PC-9 (cell line): ENCODE measurements around the gene RABL3. TPM values are rescaled to one million over a fixed set of nuclear protein-coding genes. Genes with fewer than 3 reads are reported as not detected.

ENCODE experiments used
- BruUV-seq: library from RNA; stranded (reverse); fragments of 400-500 nt; replicated peaks from 2 replicates; lab custom pipeline; 2021; lab: Mats Ljungman, UMichigan
- CTCF ChIA-PET: fragments of 300-600 bp; sonication (Branson Sonifier 250); formaldehyde crosslinking; loops from one replicate; lab custom pipeline; 2022; ENCODE audit warnings: antibody characterized with exemption; lab: Charles Lee
- POLR2A ChIA-PET: fragments of 300-600 bp; sonication (Branson Sonifier 250); formaldehyde crosslinking; loops from one replicate; lab custom pipeline; 2022; ENCODE audit warnings: antibody characterized with exemption; ENCODE audit not compliant: unreplicated experiment; lab: Charles Lee
- DNase-seq, 2 experiments: peaks; one replicate each; pipeline versions ENCODE4 v3.0.0 to v3.0.0-alpha.2; 2015 to 2022; ENCODE audit warnings: mixed read lengths in 1 of 2
- H2AFZ ChIP-seq: fragments of 200-600 bp; sonication (generic); 2 replicates; pipeline ENCODE4 v1.8.1; 2017; ENCODE audit warnings: antibody characterized with exemption
- H3F3A ChIP-seq: fragments of 200-600 bp; sonication (generic); 2 replicates; pipeline ENCODE4 v1.8.1; 2017; ENCODE audit warnings: antibody characterized with exemption, mild to moderate bottlenecking, low read depth; ENCODE audit not compliant: insufficient read depth
- H3K27ac ChIP-seq: fragments of 200-600 bp; sonication (generic); 2 replicates; pipeline ENCODE4 v1.6.1; 2016; ENCODE audit warnings: mixed run types
- H3K27me3 ChIP-seq: fragments of 200-600 bp; sonication (generic); 2 replicates; pipeline ENCODE4 v1.6.1; 2016; ENCODE audit warnings: low read depth, mixed run types; ENCODE audit not compliant: insufficient read depth
- H3K36me3 ChIP-seq: fragments of 200-600 bp; sonication (generic); 2 replicates; pipeline ENCODE4 v1.6.1; 2016; ENCODE audit warnings: low read depth, mixed run types
- H3K4me1 ChIP-seq: fragments of 200-600 bp; sonication (generic); replicated peaks from 2 replicates; pipeline ENCODE4 v1.6.1; 2016; ENCODE audit warnings: mixed run types; ENCODE audit not compliant: insufficient read depth
- H3K4me2 ChIP-seq: fragments of 200-600 bp; sonication (generic); 2 replicates; pipeline ENCODE4 v1.6.1; 2017; ENCODE audit warnings: mixed run types
- H3K4me3 ChIP-seq: fragments of 200-600 bp; sonication (generic); 2 replicates; pipeline ENCODE4 v1.6.1; 2016; ENCODE audit warnings: mixed run types
- H3K79me2 ChIP-seq: fragments of 200-600 bp; sonication (generic); 2 replicates; pipeline ENCODE4 v1.6.1; 2017; ENCODE audit warnings: low read depth, mixed run types
- H3K9me2 ChIP-seq: fragments of 200-600 bp; sonication (generic); 2 replicates; pipeline ENCODE4 v1.8.1; 2017; ENCODE audit warnings: mild to moderate bottlenecking; ENCODE audit not compliant: insufficient read depth
- H3K9me3 ChIP-seq: fragments of 200-600 bp; sonication (generic); 2 replicates; pipeline ENCODE4 v1.8.1; 2016; ENCODE audit warnings: low read depth; ENCODE audit not compliant: insufficient read depth
- H4K20me1 ChIP-seq: fragments of 200-600 bp; sonication (generic); 2 replicates; pipeline ENCODE4 v1.8.1; 2017; ENCODE audit not compliant: insufficient read depth
- CTCF ChIP-seq: fragments of 200-600 bp; sonication (generic); conservative IDR thresholded peaks from 2 replicates; pipeline ENCODE4 v1.6.1; 2017; ENCODE audit warnings: mixed run types, antibody characterized with exemption, mild to moderate bottlenecking, moderate library complexity
- EZH2 ChIP-seq: fragments of 200-600 bp; sonication (generic); IDR thresholded peaks from 2 replicates; pipeline ENCODE4 v1.8.0; 2017; ENCODE audit warnings: antibody characterized with exemption, low read depth
- intact Hi-C: fragments of 100-400 bp; cut with micrococcal nuclease; formaldehyde crosslinking; loops from one replicate; pipeline ENCODE4 v1.10.0; 2022; ENCODE audit not compliant: unreplicated experiment
- total RNA-seq: library from RNA; stranded (reverse); gene quantifications from 2 replicates; pipeline ENCODE4 v1.2.3, GENCODE V29; 2021

The RABL3 gene
- total RNA-seq, 1 experiment from 2014 or later, result 29.8 TPM

- no peaks in the 10 kb centered on the region for H4K20me1 ChIP-seq
- no peaks in the 10 kb centered on the region for H3K79me2 ChIP-seq
- H2AFZ ChIP-seq, result no peak overlapping the region
- no peaks in the 10 kb centered on the region for H3F3A ChIP-seq
- TF ChIP-seq EZH2 (no peak), CTCF (no peak)
- POLR2A ChIA-PET, result no interaction called here
- intact Hi-C loops, result no loop called here
- CTCF ChIA-PET, result no interaction called here
- H3K9me2 ChIP-seq, result peaks cover 6% of the 10 kb centered on the region; the same call in 1 of the 2 replicates
- no peak overlapping the region for H3K4me3 ChIP-seq
- DNase-seq, result no peak
- no peaks in the 10 kb centered on the region for H3K36me3 ChIP-seq
- no peak overlapping the region for H3K27ac ChIP-seq
- no peaks in the 10 kb centered on the region for H3K27me3 ChIP-seq
- H3K4me1 ChIP-seq, result no peaks in the 10 kb centered on the region
- H3K4me2 ChIP-seq, result no peak overlapping the region
- H3K9me3 ChIP-seq, result no peaks in the 10 kb centered on the region
- no TSS peak for BruUV-seq
Measured at GRCh38 chr3:120636795-120637401, 105.4 kb downstream of the RABL3 start.

Other genes starting within 250 kb of the RABL3 start
- gene NDUFB4, start 146.2 kb downstream of the RABL3 start, total RNA-seq, result 152 and 217 TPM in 2 replicates
- 0.65 and 0.85 TPM in 2 replicates for gene HGD, start 60.3 kb downstream of the RABL3 start, total RNA-seq
- gene GTF2E1, start 228 bp upstream of the RABL3 start, total RNA-seq, result 22.2 and 23.3 TPM in 2 replicates
- gene STXBP5L, start 165.7 kb upstream of the RABL3 start, total RNA-seq, result not detected in 2 replicates